ENCODE measurements around the gene CRELD1. TPM values are rescaled to one million over a fixed set of nuclear protein-coding genes. Genes with fewer than 3 reads are reported as not detected.

The CRELD1 gene
- total and polyA plus RNA-seq, 2 of the 4 experiments (the other 2 are of a cell fraction), result 8.6 to 25.7 TPM

- H4K91ac ChIP-seq (ENCODE audit: insufficient read depth, low read depth, low read length), result peak within 1 kb of the TSS; percentile 83
- peak within 1 kb of the TSS; percentile 86 for H2BK120ac ChIP-seq (ENCODE audit: low read depth, low read length)
- peak; percentile 94 for ATAC-seq (ENCODE audit: low read depth)
- H3K4me3 ChIP-seq (ENCODE audit: insufficient read depth, low read depth, low read length), result peak within 1 kb of the TSS; percentile 79
- CTCF ChIA-PET, result no interaction called here
- no peaks in the 10 kb centered on the region for H3K27me3 ChIP-seq (ENCODE audit: control insufficient read depth, insufficient read depth, low read length)
- no peak within 1 kb of the TSS for H2BK20ac ChIP-seq (ENCODE audit: low read depth, low read length)
- peak within 1 kb of the TSS; percentile 85 for H4K5ac ChIP-seq (ENCODE audit: low read depth, low read length)
- H3K79me1 ChIP-seq (ENCODE audit: low read depth in 1 of 2, low read length in 2 of 2), result peaks cover 23 to 36% of the 10 kb centered on the region in 2 experiments
- H4K8ac ChIP-seq (ENCODE audit: low read depth in 2 of 2, low read length in 2 of 2), result peak within 1 kb of the TSS; percentile 96 to 98
- WGBS, 2 experiments (ENCODE audit: extremely low coverage in 2 of 2, insufficient read length in 1 of 2), result 1% methylated on average over 43 of the region's 62 CpGs; no CpG with 5 or more reads in 1 of the 2 experiments
- H3K23ac ChIP-seq (ENCODE audit: low read depth, low read length), result peak within 1 kb of the TSS; percentile 96
- TSS peak; percentile 36 for BruUV-seq (replicated peaks)
- H3K14ac ChIP-seq (replicated peaks; ENCODE audit: low read depth, low read length), result peak within 1 kb of the TSS; percentile 99
- TF ChIP-seq CHD1 (IDR thresholded peaks at IDR 0.05; ENCODE audit: low read depth, low read length), result no peak
- no peak for TF ChIP-seq MXI1 (IDR thresholded peaks at IDR 0.05; ENCODE audit: borderline replicate concordance, low read depth, low read length)
- peak; percentile 25; the same call in 1 of the 2 replicates for TF ChIP-seq MAZ (IDR thresholded peaks at IDR 0.05; ENCODE audit: borderline replicate concordance, low read depth, low read length)
- no peak for TF ChIP-seq BHLHE40 (IDR thresholded peaks at IDR 0.05; ENCODE audit: low read depth, low read length)
- TF ChIP-seq SMC3 (IDR thresholded peaks at IDR 0.05; ENCODE audit: low read depth, low read length), result no peak
- no peak for TF ChIP-seq RAD21 (IDR thresholded peaks at IDR 0.05; ENCODE audit: low read length)
- no peak for TF ChIP-seq RCOR1 (IDR thresholded peaks at IDR 0.05; ENCODE audit: insufficient replicate concordance, low read length)
- peak; percentile 85 for TF ChIP-seq POLR2A (IDR thresholded peaks at IDR 0.05; ENCODE audit: low read depth, low read length)
- peak within 1 kb of the TSS; percentile 73; the same call in 1 of the 3 replicates for H2BK15ac ChIP-seq (ENCODE audit: low read depth, low read length)
- peak; percentile 83 for DNase-seq
- in situ Hi-C loops (cut with MboI; ENCODE audit: low sequenced_read_pairs) (no loop called here), intact Hi-C loops (cut with micrococcal nuclease) (loop anchor here (2.0 kb wide), 1 partner anchor 42 kb away; no protein-coding TSS in a partner anchor), dilution Hi-C loops (cut with HindIII; ENCODE audit: low sequenced_read_pairs, unreplicated experiment) (no loop called here)
- H3K4me1 ChIP-seq (ENCODE audit: control insufficient read depth, insufficient read depth, low read length), result peaks cover 2% of the 10 kb centered on the region; the same call in 1 of the 2 replicates
- H3K9me1 ChIP-seq (ENCODE audit: insufficient read depth, low read length), result 0 out of 2 replicates have a peak, but pooled peaks cover 6% of the 10 kb centered on the region
- POLR2A ChIA-PET (ENCODE audit: unreplicated experiment), result interaction anchor here (0.5 to 1.0 kb wide), 4 partner anchors 10 to 47 kb away, joined by 3 to 4 read pairs (median 3); partner anchors contain the start of gene CIDEC
- H2BK5ac ChIP-seq (ENCODE audit: low read depth, low read length, poor library complexity, severe bottlenecking), result peak within 1 kb of the TSS; percentile 97
- peak within 1 kb of the TSS; percentile 97 for H3K4ac ChIP-seq (ENCODE audit: low read depth, low read length)
- H3K4me2 ChIP-seq (ENCODE audit: low read depth, low read length), result peak within 1 kb of the TSS; percentile 93
- H3K27ac ChIP-seq (ENCODE audit: insufficient read depth, low read length), result peak within 1 kb of the TSS; percentile 97
- no peaks in the 10 kb centered on the region for H3K9me3 ChIP-seq (ENCODE audit: control insufficient read depth, insufficient read depth, low read length)
- H2AK9ac ChIP-seq (replicated peaks; ENCODE audit: low read depth, low read length, poor library complexity), result peak within 1 kb of the TSS; percentile 99
- H2AK5ac ChIP-seq (ENCODE audit: low read depth, low read length), result peak within 1 kb of the TSS; percentile 82
- no peaks in the 10 kb centered on the region; the same call in 1 of the 2 replicates for H4K20me1 ChIP-seq (ENCODE audit: insufficient read depth, low read length)
- H2AFZ ChIP-seq (replicated peaks; ENCODE audit: low read length, poor library complexity), result peak within 1 kb of the TSS; percentile 100
- H3K18ac ChIP-seq (ENCODE audit: low read depth, low read length), result peak within 1 kb of the TSS; percentile 61
- H3K36me3 ChIP-seq (ENCODE audit: control insufficient read depth, insufficient read depth, low read length), result peaks cover 15% of the 10 kb centered on the region
- peak within 1 kb of the TSS; percentile 81 for H3K56ac ChIP-seq (ENCODE audit: extremely low read depth, insufficient read depth, low read length)
- H3K9ac ChIP-seq (ENCODE audit: low read depth, low read length), result peak within 1 kb of the TSS; percentile 93
These were observed 43.2 kb upstream of the CRELD1 start, which contains the start of gene JAGN1 for GRCh38 chr3:9890249-9891071. TSS of gene JAGN1 (plus strand) at chr3:9890610. CDS start at chr3:9890723, 113 bp downstream.

Data from IMR-90 (cell line).